GM12892 (cell line): Measurements from ENCODE around the gene TAX1BP3.

Experiments
- POLR2A ChIP-seq: IDR thresholded peaks from 2 replicates; pipeline ENCODE4 v1.6.1; 2011; ENCODE audit warnings: low read depth, low read length, control low read depth
- POLR2AphosphoS5 ChIP-seq: IDR thresholded peaks from 2 replicates; pipeline ENCODE4 v1.6.1; 2011; ENCODE audit warnings: low read depth, low read length, control low read depth

DNA sequence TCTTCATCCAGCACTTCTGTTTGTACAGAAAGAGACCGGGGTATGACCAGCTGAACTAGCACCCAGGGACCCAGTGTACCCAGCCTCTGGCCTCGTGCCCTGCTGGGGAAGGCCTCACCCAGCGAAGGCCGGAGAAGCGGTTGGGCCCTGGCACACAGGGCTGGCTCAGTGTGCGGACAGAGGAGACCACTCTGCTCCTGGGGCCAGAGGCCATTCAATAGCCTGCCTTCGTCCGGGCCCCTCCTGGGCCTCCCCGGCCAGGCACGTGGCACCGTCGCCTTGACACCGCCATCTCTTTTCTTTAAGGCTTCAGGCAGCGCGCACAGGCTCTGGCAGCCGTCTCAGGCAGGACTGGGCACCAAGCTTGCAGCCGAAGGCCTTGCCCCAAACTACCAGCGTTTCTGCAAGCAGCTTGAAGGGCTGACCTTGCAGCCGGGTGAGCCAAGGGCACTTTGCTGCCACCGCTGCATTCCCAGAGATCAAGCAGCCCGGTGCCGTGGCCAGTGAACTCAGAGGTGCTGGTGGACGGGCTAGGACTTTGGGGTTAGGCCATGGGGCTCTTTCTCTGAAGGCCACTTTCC lies 8.0 kb downstream of the TAX1BP3 start:
- TF ChIP-seq POLR2AphosphoS5 (no peak), POLR2A (no peak)
